ENCODE measurements around the gene NUTM2A.
"Not testable (repeated sequence)": the region's sequence is repeated elsewhere in the genome, so short reads cannot be mapped to it uniquely, and the experiment has no call there.

Gene NUTM2A, protein sequence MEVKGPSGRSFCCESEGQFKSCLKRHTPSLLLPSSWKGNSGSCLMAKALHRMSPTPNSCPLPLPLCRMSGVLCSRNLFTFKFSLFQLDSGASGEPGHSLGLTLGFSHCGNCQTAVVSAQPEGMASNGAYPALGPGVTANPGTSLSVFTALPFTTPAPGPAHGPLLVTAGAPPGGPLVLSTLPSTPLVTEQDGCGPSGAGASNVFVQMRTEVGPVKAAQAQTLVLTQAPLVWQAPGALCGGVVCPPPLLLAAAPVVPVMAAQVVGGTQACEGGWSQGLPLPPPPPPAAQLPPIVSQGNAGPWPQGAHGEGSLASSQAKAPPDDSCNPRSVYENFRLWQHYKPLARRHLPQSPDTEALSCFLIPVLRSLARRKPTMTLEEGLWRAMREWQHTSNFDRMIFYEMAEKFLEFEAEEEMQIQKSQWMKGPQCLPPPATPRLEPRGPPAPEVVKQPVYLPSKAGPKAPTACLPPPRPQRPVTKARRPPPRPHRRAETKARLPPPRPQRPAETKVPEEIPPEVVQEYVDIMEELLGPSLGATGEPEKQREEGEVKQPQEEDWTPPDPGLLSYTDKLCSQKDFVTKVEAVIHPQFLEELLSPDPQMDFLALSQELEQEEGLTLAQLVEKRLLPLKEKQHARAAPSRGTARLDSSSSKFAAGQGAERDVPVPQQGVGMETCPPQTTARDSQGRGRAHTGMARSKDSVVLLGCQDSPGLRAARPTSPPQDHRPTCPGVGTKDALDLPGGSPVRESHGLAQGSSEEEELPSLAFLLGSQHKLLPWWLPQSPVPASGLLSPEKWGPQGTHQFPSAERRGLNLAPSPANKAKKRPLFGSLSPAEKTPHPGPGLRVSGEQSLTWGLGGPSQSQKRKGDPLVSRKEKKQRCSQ

DNA sequence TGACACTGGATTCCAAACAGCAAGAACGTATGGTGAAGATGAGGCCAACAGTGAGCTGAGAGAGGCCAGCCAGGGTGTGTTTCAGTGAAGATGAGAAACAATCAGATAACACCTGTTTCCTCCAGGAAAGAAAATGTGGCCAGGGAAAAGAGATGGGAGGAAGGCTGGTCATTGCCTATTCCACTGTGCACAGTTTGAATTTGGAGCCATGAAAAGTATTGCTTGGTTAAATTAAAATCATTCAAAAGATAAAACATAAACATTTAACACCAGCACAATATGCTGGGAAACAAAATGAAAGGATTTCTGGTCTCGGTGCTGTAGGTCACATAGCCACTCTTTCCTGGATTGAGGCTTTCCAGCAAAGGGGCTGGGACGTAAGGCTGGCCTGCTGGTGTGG lies at the start of gene NUTM2A:
Gene NUTM2A, plus strand, starts transcription at position 301 of the 400 bp plus-strand sequence. CDS start 383 bp downstream, outside the sequence.
- TF ChIP-seq, protein P1, sequence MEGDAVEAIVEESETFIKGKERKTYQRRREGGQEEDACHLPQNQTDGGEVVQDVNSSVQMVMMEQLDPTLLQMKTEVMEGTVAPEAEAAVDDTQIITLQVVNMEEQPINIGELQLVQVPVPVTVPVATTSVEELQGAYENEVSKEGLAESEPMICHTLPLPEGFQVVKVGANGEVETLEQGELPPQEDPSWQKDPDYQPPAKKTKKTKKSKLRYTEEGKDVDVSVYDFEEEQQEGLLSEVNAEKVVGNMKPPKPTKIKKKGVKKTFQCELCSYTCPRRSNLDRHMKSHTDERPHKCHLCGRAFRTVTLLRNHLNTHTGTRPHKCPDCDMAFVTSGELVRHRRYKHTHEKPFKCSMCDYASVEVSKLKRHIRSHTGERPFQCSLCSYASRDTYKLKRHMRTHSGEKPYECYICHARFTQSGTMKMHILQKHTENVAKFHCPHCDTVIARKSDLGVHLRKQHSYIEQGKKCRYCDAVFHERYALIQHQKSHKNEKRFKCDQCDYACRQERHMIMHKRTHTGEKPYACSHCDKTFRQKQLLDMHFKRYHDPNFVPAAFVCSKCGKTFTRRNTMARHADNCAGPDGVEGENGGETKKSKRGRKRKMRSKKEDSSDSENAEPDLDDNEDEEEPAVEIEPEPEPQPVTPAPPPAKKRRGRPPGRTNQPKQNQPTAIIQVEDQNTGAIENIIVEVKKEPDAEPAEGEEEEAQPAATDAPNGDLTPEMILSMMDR (IDR thresholded peaks at IDR 0.05) = not testable (repeated sequence)
